ENCODE measurements around the gene UBE2E2.

The UBE2E2 gene

GRCh38 chr3:23256741-23257435, 53.8 kb downstream of the UBE2E2 start:
- no peaks in the 10 kb centered on the region for H3K27me3 ChIP-seq (ENCODE audit: control insufficient read depth, insufficient read depth, low read length)
- no peak overlapping the region for H3K27ac ChIP-seq (ENCODE audit: low read depth, low read length)
- H3K36me3 ChIP-seq (ENCODE audit: control insufficient read depth, insufficient read depth, low read length), result no peaks in the 10 kb centered on the region
- H3K9me3 ChIP-seq (ENCODE audit: control insufficient read depth, insufficient read depth, low read depth, low read length), result no peaks in the 10 kb centered on the region
- no peaks in the 10 kb centered on the region for H3K4me1 ChIP-seq (ENCODE audit: control insufficient read depth, insufficient read depth, low read length)
- H3K9ac ChIP-seq (ENCODE audit: low read length), result no peak overlapping the region
- no peak overlapping the region for H3K4me3 ChIP-seq (ENCODE audit: low read depth, low read length)

- Histone ChIP-seq H3K4me3 (ENCODE audit: low read depth, low read length) (no peak overlapping the region), H3K27ac (ENCODE audit: low read depth, low read length) (no peak overlapping the region), H3K36me3 (ENCODE audit: control insufficient read depth, insufficient read depth, low read length) (no peaks in the 10 kb centered on the region), H3K9me3 (ENCODE audit: control insufficient read depth, insufficient read depth, low read depth, low read length) (no peaks in the 10 kb centered on the region), H3K9ac (ENCODE audit: low read length) (no peak overlapping the region), H3K4me1 (ENCODE audit: control insufficient read depth, insufficient read depth, low read length) (no peaks in the 10 kb centered on the region), H3K27me3 (ENCODE audit: control insufficient read depth, insufficient read depth, low read length) (no peaks in the 10 kb centered on the region)
Observed at GRCh38 chr3:23258110-23258509, 55.0 kb downstream of the UBE2E2 start.

- Histone ChIP-seq H3K4me3 (ENCODE audit: low read depth, low read length) (no peak overlapping the region), H3K4me1 (ENCODE audit: control insufficient read depth, insufficient read depth, low read length) (no peaks in the 10 kb centered on the region), H3K9me3 (ENCODE audit: control insufficient read depth, insufficient read depth, low read depth, low read length) (no peaks in the 10 kb centered on the region), H3K9ac (ENCODE audit: low read length) (no peak overlapping the region), H3K27ac (ENCODE audit: low read depth, low read length) (no peak overlapping the region), H3K36me3 (ENCODE audit: control insufficient read depth, insufficient read depth, low read length) (no peaks in the 10 kb centered on the region), H3K27me3 (ENCODE audit: control insufficient read depth, insufficient read depth, low read length) (no peaks in the 10 kb centered on the region)
Observed at GRCh38 chr3:23259515-23259914, 56.4 kb downstream of the UBE2E2 start.

GRCh38 chr3:23262766-23263165, 59.6 kb downstream of the UBE2E2 start:
- no peaks in the 10 kb centered on the region for H3K36me3 ChIP-seq (ENCODE audit: control insufficient read depth, insufficient read depth, low read length)
- H3K27ac ChIP-seq (ENCODE audit: low read depth, low read length), result no peak overlapping the region

GRCh38 chr3:23263796-23264195, 60.7 kb downstream of the UBE2E2 start:
- H3K9ac ChIP-seq (ENCODE audit: low read length), result no peak overlapping the region
- no peaks in the 10 kb centered on the region for H3K27me3 ChIP-seq (ENCODE audit: control insufficient read depth, insufficient read depth, low read length)
- H3K27ac ChIP-seq (ENCODE audit: low read depth, low read length), result no peak overlapping the region
- H3K9me3 ChIP-seq (ENCODE audit: control insufficient read depth, insufficient read depth, low read depth, low read length), result no peaks in the 10 kb centered on the region
- no peaks in the 10 kb centered on the region for H3K4me1 ChIP-seq (ENCODE audit: control insufficient read depth, insufficient read depth, low read length)
- no peak overlapping the region for H3K4me3 ChIP-seq (ENCODE audit: low read depth, low read length)
- no peaks in the 10 kb centered on the region for H3K36me3 ChIP-seq (ENCODE audit: control insufficient read depth, insufficient read depth, low read length)

More at GRCh38 chr3:23262766-23263165, 59.6 kb downstream of the UBE2E2 start:
- H3K27me3 ChIP-seq (ENCODE audit: control insufficient read depth, insufficient read depth, low read length), result no peaks in the 10 kb centered on the region
- H3K9ac ChIP-seq (ENCODE audit: low read length), result no peak overlapping the region
- no peak overlapping the region for H3K4me3 ChIP-seq (ENCODE audit: low read depth, low read length)
- H3K9me3 ChIP-seq (ENCODE audit: control insufficient read depth, insufficient read depth, low read depth, low read length), result no peaks in the 10 kb centered on the region
- H3K4me1 ChIP-seq (ENCODE audit: control insufficient read depth, insufficient read depth, low read length), result no peaks in the 10 kb centered on the region

GRCh38 chr3:23264413-23264812, 61.3 kb downstream of the UBE2E2 start:
- Histone ChIP-seq H3K9ac (ENCODE audit: low read length) (no peak overlapping the region), H3K4me1 (ENCODE audit: control insufficient read depth, insufficient read depth, low read length) (no peaks in the 10 kb centered on the region), H3K9me3 (ENCODE audit: control insufficient read depth, insufficient read depth, low read depth, low read length) (no peaks in the 10 kb centered on the region), H3K27me3 (ENCODE audit: control insufficient read depth, insufficient read depth, low read length) (no peaks in the 10 kb centered on the region), H3K27ac (ENCODE audit: low read depth, low read length) (no peak overlapping the region), H3K36me3 (ENCODE audit: control insufficient read depth, insufficient read depth, low read length) (no peaks in the 10 kb centered on the region), H3K4me3 (ENCODE audit: low read depth, low read length) (no peak overlapping the region)

GRCh38 chr3:23270423-23270822, 67.3 kb downstream of the UBE2E2 start:
- Histone ChIP-seq H3K4me3 (ENCODE audit: low read depth, low read length) (no peak overlapping the region), H3K27ac (ENCODE audit: low read depth, low read length) (no peak overlapping the region), H3K9me3 (ENCODE audit: control insufficient read depth, insufficient read depth, low read depth, low read length) (peaks cover 27% of the 10 kb centered on the region), H3K27me3 (ENCODE audit: control insufficient read depth, insufficient read depth, low read length) (no peaks in the 10 kb centered on the region), H3K36me3 (ENCODE audit: control insufficient read depth, insufficient read depth, low read length) (0 out of 2 replicates have a peak, but pooled peaks cover 3% of the 10 kb centered on the region), H3K4me1 (ENCODE audit: control insufficient read depth, insufficient read depth, low read length) (0 out of 2 replicates have a peak, but pooled peaks cover 3% of the 10 kb centered on the region), H3K9ac (ENCODE audit: low read length) (no peak overlapping the region)

GRCh38 chr3:23271876-23272741, 69.0 kb downstream of the UBE2E2 start:
- Histone ChIP-seq H3K27me3 (ENCODE audit: control insufficient read depth, insufficient read depth, low read length) (no peaks in the 10 kb centered on the region), H3K27ac (ENCODE audit: low read depth, low read length) (no peak overlapping the region), H3K9ac (ENCODE audit: low read length) (no peak overlapping the region), H3K4me3 (ENCODE audit: low read depth, low read length) (no peak overlapping the region), H3K9me3 (ENCODE audit: control insufficient read depth, insufficient read depth, low read depth, low read length) (peaks cover 27% of the 10 kb centered on the region), H3K36me3 (ENCODE audit: control insufficient read depth, insufficient read depth, low read length) (0 out of 2 replicates have a peak, but pooled peaks cover 3% of the 10 kb centered on the region), H3K4me1 (ENCODE audit: control insufficient read depth, insufficient read depth, low read length) (0 out of 2 replicates have a peak, but pooled peaks cover 3% of the 10 kb centered on the region)

- Histone ChIP-seq H3K36me3 (ENCODE audit: control insufficient read depth, insufficient read depth, low read length) (0 out of 2 replicates have a peak, but pooled peaks cover 3% of the 10 kb centered on the region), H3K4me3 (ENCODE audit: low read depth, low read length) (no peak overlapping the region), H3K9ac (ENCODE audit: low read length) (no peak overlapping the region), H3K27me3 (ENCODE audit: control insufficient read depth, insufficient read depth, low read length) (no peaks in the 10 kb centered on the region), H3K4me1 (ENCODE audit: control insufficient read depth, insufficient read depth, low read length) (0 out of 2 replicates have a peak, but pooled peaks cover 3% of the 10 kb centered on the region), H3K9me3 (ENCODE audit: control insufficient read depth, insufficient read depth, low read depth, low read length) (peaks cover 27% of the 10 kb centered on the region), H3K27ac (ENCODE audit: low read depth, low read length) (no peak overlapping the region)
Observed at GRCh38 chr3:23272820-23273219, 69.7 kb downstream of the UBE2E2 start.

- H3K27ac ChIP-seq (ENCODE audit: low read depth, low read length), result no peak overlapping the region
- no peaks in the 10 kb centered on the region for H3K27me3 ChIP-seq (ENCODE audit: control insufficient read depth, insufficient read depth, low read length)
- no peak overlapping the region for H3K4me3 ChIP-seq (ENCODE audit: low read depth, low read length)
- H3K36me3 ChIP-seq (ENCODE audit: control insufficient read depth, insufficient read depth, low read length), result 0 out of 2 replicates have a peak, but pooled peaks cover 3% of the 10 kb centered on the region
- peaks cover 27% of the 10 kb centered on the region for H3K9me3 ChIP-seq (ENCODE audit: control insufficient read depth, insufficient read depth, low read depth, low read length)
- 0 out of 2 replicates have a peak, but pooled peaks cover 3% of the 10 kb centered on the region for H3K4me1 ChIP-seq (ENCODE audit: control insufficient read depth, insufficient read depth, low read length)
- H3K9ac ChIP-seq (ENCODE audit: low read length), result no peak overlapping the region
Observed at GRCh38 chr3:23275061-23275460, 71.9 kb downstream of the UBE2E2 start.

GRCh38 chr3:23275814-23276213, 72.7 kb downstream of the UBE2E2 start:
- H3K9me3 ChIP-seq (ENCODE audit: control insufficient read depth, insufficient read depth, low read depth, low read length), result peaks cover 19% of the 10 kb centered on the region
- no peak overlapping the region for H3K4me3 ChIP-seq (ENCODE audit: low read depth, low read length)
- 0 out of 2 replicates have a peak, but pooled peaks cover 3% of the 10 kb centered on the region for H3K36me3 ChIP-seq (ENCODE audit: control insufficient read depth, insufficient read depth, low read length)
- H3K27ac ChIP-seq (ENCODE audit: low read depth, low read length), result no peak overlapping the region
- H3K9ac ChIP-seq (ENCODE audit: low read length), result no peak overlapping the region
- 0 out of 2 replicates have a peak, but pooled peaks cover 3% of the 10 kb centered on the region for H3K4me1 ChIP-seq (ENCODE audit: control insufficient read depth, insufficient read depth, low read length)
- H3K27me3 ChIP-seq (ENCODE audit: control insufficient read depth, insufficient read depth, low read length), result no peaks in the 10 kb centered on the region

All from HUES6 (cell line).